ENCODE results near the gene FABP6. TPM values are rescaled to one million over a fixed set of nuclear protein-coding genes. Genes with fewer than 3 reads are reported as not detected.

Gene FABP6
- total RNA-seq, 5 donors from 2014 or later (not counting 1 experiment from before 2014, with no cell fraction given), result not detected

- POLR2A ChIA-PET, result no interaction called here
- Mint-ChIP-seq H3K27ac (no peak overlapping the region), H3K36me3 (no peaks in the 10 kb centered on the region), H3K4me3 (no peak overlapping the region), H3K4me1 (peaks cover 2 to 15% (median 5%) of the 10 kb centered on the region in 3 donors), H3K27me3 (peaks cover 4 to 10% of the 10 kb centered on the region in 2 donors), H3K9me3 (no peaks in the 10 kb centered on the region)
- DNase-seq (no peak), ATAC-seq (replicated peaks in 1 of 4) (no peak)
- CTCF ChIA-PET, result interaction anchor here (0.6 to 0.7 kb wide), 2 partner anchors 10 to 105 kb away, joined by 4 to 5 read pairs; no protein-coding TSS in a partner anchor
- Histone ChIP-seq H3K36me3 (ENCODE audit: control insufficient read depth in 2 of 2, extremely low read depth in 1 of 2, insufficient read depth in 1 of 2, low read length in 1 of 2) (no peaks in the 10 kb centered on the region), H3K27me3 (replicated peaks in 1 of 2; ENCODE audit: control insufficient read depth in 2 of 2, extremely low read depth in 1 of 2, insufficient read depth in 2 of 2, low read length in 1 of 2) (peaks cover 0 to 35% of the 10 kb centered on the region in 2 experiments), H3K27ac (ENCODE audit: low read length) (no peak overlapping the region), H3K4me3 (ENCODE audit: control insufficient read depth in 1 of 2, extremely low read depth in 1 of 2, low read length in 1 of 2) (no peak overlapping the region), H3K4me1 (ENCODE audit: control insufficient read depth in 1 of 2, extremely low read depth in 1 of 2, insufficient read depth in 2 of 2, low read length in 2 of 2) (peaks cover 0 to 2% of the 10 kb centered on the region in 2 experiments), H3K9me3 (no peaks in the 10 kb centered on the region)
- 78% methylated on average over 2 of the region's 4 CpGs for WGBS (ENCODE audit: insufficient coverage)
Measured at GRCh38 chr5:160263326-160263855, 34.1 kb downstream of the FABP6 start.

GRCh38 chr5:160266044-160266443 lies 36.7 kb downstream of the FABP6 start:
- H3K9me3 ChIP-seq, result no peaks in the 10 kb centered on the region
- POLR2A ChIA-PET, result interaction anchor here in 1 of 2 donors (0.5 kb wide), 1 partner anchor 40 kb away, joined by 3 read pairs; no protein-coding TSS in a partner anchor
- no peaks in the 10 kb centered on the region for H3K36me3 ChIP-seq (ENCODE audit: control insufficient read depth in 2 of 2, extremely low read depth in 1 of 2, insufficient read depth in 1 of 2, low read length in 1 of 2)
- no peak for DNase-seq
- H3K4me1 Mint-ChIP-seq, result peaks cover 2 to 15% (median 5%) of the 10 kb centered on the region in 3 donors
- no peak overlapping the region for H3K27ac ChIP-seq (ENCODE audit: low read length)
- H3K27me3 Mint-ChIP-seq, result peaks cover 4 to 10% of the 10 kb centered on the region in 2 donors
- peaks cover 0 to 27% of the 10 kb centered on the region in 2 experiments for H3K27me3 ChIP-seq (replicated peaks in 1 of 2; ENCODE audit: control insufficient read depth in 2 of 2, extremely low read depth in 1 of 2, insufficient read depth in 2 of 2, low read length in 1 of 2)
- no peak overlapping the region for H3K4me3 Mint-ChIP-seq
- H3K27ac Mint-ChIP-seq, result no peak overlapping the region
- H3K9me3 Mint-ChIP-seq, result no peaks in the 10 kb centered on the region
- no peaks in the 10 kb centered on the region for H3K36me3 Mint-ChIP-seq
- peaks cover 0 to 4% of the 10 kb centered on the region in 2 experiments for H3K4me1 ChIP-seq (ENCODE audit: control insufficient read depth in 1 of 2, extremely low read depth in 1 of 2, insufficient read depth in 2 of 2, low read length in 2 of 2)
- no peak overlapping the region for H3K4me3 ChIP-seq (ENCODE audit: control insufficient read depth in 1 of 2, extremely low read depth in 1 of 2, low read length in 1 of 2)
- CTCF ChIA-PET, result interaction anchor here in 1 of 2 donors (0.6 kb wide), 1 partner anchor 10 kb away, joined by 3 read pairs; no protein-coding TSS in a partner anchor
- WGBS (ENCODE audit: insufficient coverage), result 71% methylated on average over 3 of the region's 5 CpGs
- no peak for ATAC-seq (replicated peaks in 1 of 4)

- Mint-ChIP-seq H3K4me1 (peaks cover 6 to 15% (median 8%) of the 10 kb centered on the region in 3 donors), H3K36me3 (no peaks in the 10 kb centered on the region), H3K4me3 (no peak overlapping the region), H3K27ac (no peak overlapping the region), H3K27me3 (peaks cover 0 to 7% of the 10 kb centered on the region in 2 donors), H3K9me3 (no peaks in the 10 kb centered on the region)
- WGBS (ENCODE audit: insufficient coverage), result no CpG with 5 or more reads among the region's 9 CpGs
- H3K9me3 ChIP-seq, result no peaks in the 10 kb centered on the region
- POLR2A ChIA-PET, result no interaction called here
- ATAC-seq (replicated peaks in 1 of 4), result no peak
- H3K27ac ChIP-seq (ENCODE audit: low read length), result no peak overlapping the region
- peaks cover 0 to 5% of the 10 kb centered on the region in 2 experiments for H3K4me1 ChIP-seq (ENCODE audit: control insufficient read depth in 1 of 2, extremely low read depth in 1 of 2, insufficient read depth in 2 of 2, low read length in 2 of 2)
- no peaks in the 10 kb centered on the region for H3K36me3 ChIP-seq (ENCODE audit: control insufficient read depth in 2 of 2, extremely low read depth in 1 of 2, insufficient read depth in 1 of 2, low read length in 1 of 2)
- no peak for DNase-seq
- no peak overlapping the region for H3K4me3 ChIP-seq (ENCODE audit: control insufficient read depth in 1 of 2, extremely low read depth in 1 of 2, low read length in 1 of 2)
- CTCF ChIA-PET, result no interaction called here
- peaks cover 0 to 21% of the 10 kb centered on the region in 2 experiments for H3K27me3 ChIP-seq (replicated peaks in 1 of 2; ENCODE audit: control insufficient read depth in 2 of 2, extremely low read depth in 1 of 2, insufficient read depth in 2 of 2, low read length in 1 of 2)
Measured at GRCh38 chr5:160266752-160267345, 37.5 kb downstream of the FABP6 start.

- H3K27me3 ChIP-seq (replicated peaks in 1 of 2; ENCODE audit: control insufficient read depth in 2 of 2, extremely low read depth in 1 of 2, insufficient read depth in 2 of 2, low read length in 1 of 2), result peaks cover 0 to 18% of the 10 kb centered on the region in 2 experiments
- ATAC-seq (replicated peaks in 1 of 4) (no peak), DNase-seq (no peak)
- H3K27ac ChIP-seq (ENCODE audit: low read length), result no peak overlapping the region
- CTCF ChIA-PET, result no interaction called here
- Mint-ChIP-seq H3K4me3 (no peak overlapping the region), H3K4me1 (peaks cover 4 to 10% (median 4%) of the 10 kb centered on the region in 3 donors), H3K27ac (no peak overlapping the region), H3K9me3 (no peaks in the 10 kb centered on the region), H3K27me3 (peaks cover 0 to 7% of the 10 kb centered on the region in 2 donors), H3K36me3 (no peaks in the 10 kb centered on the region)
- no peaks in the 10 kb centered on the region for H3K36me3 ChIP-seq (ENCODE audit: control insufficient read depth in 2 of 2, extremely low read depth in 1 of 2, insufficient read depth in 1 of 2, low read length in 1 of 2)
- no peaks in the 10 kb centered on the region for H3K9me3 ChIP-seq
- WGBS (ENCODE audit: insufficient coverage), result 86% methylated on average over 5 of the region's 5 CpGs
- H3K4me3 ChIP-seq (ENCODE audit: control insufficient read depth in 1 of 2, extremely low read depth in 1 of 2, low read length in 1 of 2), result no peak overlapping the region
- H3K4me1 ChIP-seq (ENCODE audit: control insufficient read depth in 1 of 2, extremely low read depth in 1 of 2, insufficient read depth in 2 of 2, low read length in 2 of 2), result peaks cover 0 to 3% of the 10 kb centered on the region in 2 experiments
- POLR2A ChIA-PET, result no interaction called here
Measured at GRCh38 chr5:160268121-160268520, 38.8 kb downstream of the FABP6 start.

- Histone ChIP-seq H3K36me3 (ENCODE audit: control insufficient read depth in 2 of 2, extremely low read depth in 1 of 2, insufficient read depth in 1 of 2, low read length in 1 of 2) (no peaks in the 10 kb centered on the region), H3K4me3 (ENCODE audit: control insufficient read depth in 1 of 2, extremely low read depth in 1 of 2, low read length in 1 of 2) (no peak overlapping the region), H3K4me1 (ENCODE audit: control insufficient read depth in 1 of 2, extremely low read depth in 1 of 2, insufficient read depth in 2 of 2, low read length in 2 of 2) (peaks cover 0 to 3% of the 10 kb centered on the region in 2 experiments), H3K27me3 (replicated peaks in 1 of 2; ENCODE audit: control insufficient read depth in 2 of 2, extremely low read depth in 1 of 2, insufficient read depth in 2 of 2, low read length in 1 of 2) (peaks cover 0 to 18% of the 10 kb centered on the region in 2 experiments), H3K27ac (ENCODE audit: low read length) (no peak overlapping the region), H3K9me3 (no peaks in the 10 kb centered on the region)
- H3K4me3 Mint-ChIP-seq, result no peak overlapping the region
- peaks cover 4 to 5% (median 4%) of the 10 kb centered on the region in 3 donors for H3K4me1 Mint-ChIP-seq
- POLR2A ChIA-PET, result no interaction called here
- peak in 14 of 35 experiments; percentile 4 to 57 (median 16) for DNase-seq
- no peak for ATAC-seq (replicated peaks in 1 of 4)
- no peaks in the 10 kb centered on the region for H3K9me3 Mint-ChIP-seq
- 67% methylated on average over 9 of the region's 10 CpGs for WGBS (ENCODE audit: insufficient coverage)
- no peaks in the 10 kb centered on the region for H3K36me3 Mint-ChIP-seq
- H3K27me3 Mint-ChIP-seq, result peaks cover 0 to 4% of the 10 kb centered on the region in 2 donors
- CTCF ChIA-PET, result interaction anchor here in 1 of 2 donors (0.6 kb wide), 1 partner anchor 1242 kb away, joined by 3 read pairs; no protein-coding TSS in a partner anchor
- H3K27ac Mint-ChIP-seq, result no peak overlapping the region
Measured at GRCh38 chr5:160269017-160269416, 39.7 kb downstream of the FABP6 start.

- POLR2A ChIA-PET, result interaction anchor here in 1 of 2 donors (0.5 kb wide), 1 partner anchor 164 kb away, joined by 3 read pairs; no protein-coding TSS in a partner anchor
- H3K36me3 ChIP-seq (ENCODE audit: control insufficient read depth in 2 of 2, extremely low read depth in 1 of 2, insufficient read depth in 1 of 2, low read length in 1 of 2), result no peaks in the 10 kb centered on the region
- H3K9me3 Mint-ChIP-seq, result no peaks in the 10 kb centered on the region
- no peak for ATAC-seq (replicated peaks in 1 of 4)
- WGBS (ENCODE audit: insufficient coverage), result 79% methylated on average over 2 of the region's 4 CpGs
- H3K4me1 ChIP-seq (ENCODE audit: control insufficient read depth in 1 of 2, extremely low read depth in 1 of 2, insufficient read depth in 2 of 2, low read length in 2 of 2), result peaks cover 0 to 3% of the 10 kb centered on the region in 2 experiments
- no peaks in the 10 kb centered on the region for H3K9me3 ChIP-seq
- H3K36me3 Mint-ChIP-seq, result no peaks in the 10 kb centered on the region
- H3K4me1 Mint-ChIP-seq, result peaks cover 4 to 5% (median 4%) of the 10 kb centered on the region in 3 donors
- H3K27ac ChIP-seq (ENCODE audit: low read length), result no peak overlapping the region
- CTCF ChIA-PET, result no interaction called here
- no peak overlapping the region for H3K4me3 ChIP-seq (ENCODE audit: control insufficient read depth in 1 of 2, extremely low read depth in 1 of 2, low read length in 1 of 2)
- H3K27me3 ChIP-seq (replicated peaks in 1 of 2; ENCODE audit: control insufficient read depth in 2 of 2, extremely low read depth in 1 of 2, insufficient read depth in 2 of 2, low read length in 1 of 2), result peaks cover 0 to 15% of the 10 kb centered on the region in 2 experiments
- no peak overlapping the region for H3K27ac Mint-ChIP-seq
- H3K27me3 Mint-ChIP-seq, result peaks cover 0 to 4% of the 10 kb centered on the region in 2 donors
- H3K4me3 Mint-ChIP-seq, result no peak overlapping the region
- no peak for DNase-seq
Measured at GRCh38 chr5:160270704-160271103, 41.4 kb downstream of the FABP6 start.

Measured in T-cell (primary cell).